Measurements from ENCODE around the gene ASAP2.

Gene ASAP2

GRCh38 chr2:9430316-9431293 is 224.0 kb downstream of the ASAP2 start:
- no peaks in the 10 kb centered on the region for H3K27me3 ChIP-seq (ENCODE audit: insufficient read depth, poor library complexity, severe bottlenecking)
- no peak overlapping the region for H3K27ac ChIP-seq (replicated peaks)
- no peak overlapping the region for H3K4me3 ChIP-seq (replicated peaks; ENCODE audit: insufficient read depth, low read length)
- no peak for DNase-seq (ENCODE audit: low read depth in 1 of 2, low spot score in 1 of 2)
- TF ChIP-seq POLR2AphosphoS5 (IDR thresholded peaks at IDR 0.05; ENCODE audit: low read depth): no peak
- TF ChIP-seq REST (IDR thresholded peaks at IDR 0.05; ENCODE audit: insufficient replicate concordance, low read depth): no peak
- TF ChIP-seq SPI1 (IDR thresholded peaks at IDR 0.05; ENCODE audit: borderline replicate concordance, low read depth): no peak
- no peak for TF ChIP-seq CTCF (IDR thresholded peaks at IDR 0.05; ENCODE audit: insufficient read depth, low read length)
- TF ChIP-seq GABPA (IDR thresholded peaks at IDR 0.05; ENCODE audit: low read depth): no peak

GRCh38 chr2:9434489-9434888 is 227.9 kb downstream of the ASAP2 start:
- H3K4me3 ChIP-seq (replicated peaks; ENCODE audit: insufficient read depth, low read length): no peak overlapping the region
- TF ChIP-seq POLR2AphosphoS5 (IDR thresholded peaks at IDR 0.05; ENCODE audit: low read depth): no peak
- TF ChIP-seq GABPA (IDR thresholded peaks at IDR 0.05; ENCODE audit: low read depth): no peak
- no peak for TF ChIP-seq SPI1 (IDR thresholded peaks at IDR 0.05; ENCODE audit: borderline replicate concordance, low read depth)
- no peaks in the 10 kb centered on the region for H3K27me3 ChIP-seq (ENCODE audit: insufficient read depth, poor library complexity, severe bottlenecking)
- DNase-seq (ENCODE audit: low read depth in 1 of 2, low spot score in 1 of 2): no peak
- no peak overlapping the region for H3K27ac ChIP-seq (replicated peaks)

- no peak overlapping the region for H3K4me3 ChIP-seq (replicated peaks; ENCODE audit: insufficient read depth, low read length)
- TF ChIP-seq SPI1 (IDR thresholded peaks at IDR 0.05; ENCODE audit: borderline replicate concordance, low read depth) (no peak), POLR2AphosphoS5 (IDR thresholded peaks at IDR 0.05; ENCODE audit: low read depth) (no peak), CTCF (IDR thresholded peaks at IDR 0.05; ENCODE audit: insufficient read depth, low read length) (no peak), REST (IDR thresholded peaks at IDR 0.05; ENCODE audit: insufficient replicate concordance, low read depth) (no peak), GABPA (IDR thresholded peaks at IDR 0.05; ENCODE audit: low read depth) (no peak)
- no peak for DNase-seq (ENCODE audit: low read depth in 1 of 2, low spot score in 1 of 2)
- H3K27me3 ChIP-seq (ENCODE audit: insufficient read depth, poor library complexity, severe bottlenecking): no peaks in the 10 kb centered on the region
- no peak overlapping the region for H3K27ac ChIP-seq (replicated peaks)
Measured at GRCh38 chr2:9439536-9439935, 232.9 kb downstream of the ASAP2 start.

- Histone ChIP-seq H3K4me3 (replicated peaks; ENCODE audit: insufficient read depth, low read length) (no peak overlapping the region), H3K27ac (replicated peaks) (no peak overlapping the region), H3K27me3 (ENCODE audit: insufficient read depth, poor library complexity, severe bottlenecking) (no peaks in the 10 kb centered on the region)
- TF ChIP-seq GABPA (IDR thresholded peaks at IDR 0.05; ENCODE audit: low read depth): no peak
- TF ChIP-seq CTCF (IDR thresholded peaks at IDR 0.05; ENCODE audit: insufficient read depth, low read length): no peak
- TF ChIP-seq POLR2AphosphoS5 (IDR thresholded peaks at IDR 0.05; ENCODE audit: low read depth): no peak
- TF ChIP-seq SPI1 (IDR thresholded peaks at IDR 0.05; ENCODE audit: borderline replicate concordance, low read depth): no peak
- DNase-seq (ENCODE audit: low read depth in 1 of 2, low spot score in 1 of 2): no peak
Measured at GRCh38 chr2:9440058-9440727, 233.6 kb downstream of the ASAP2 start.
